ENCODE data around the gene AS3MT.

DNA sequence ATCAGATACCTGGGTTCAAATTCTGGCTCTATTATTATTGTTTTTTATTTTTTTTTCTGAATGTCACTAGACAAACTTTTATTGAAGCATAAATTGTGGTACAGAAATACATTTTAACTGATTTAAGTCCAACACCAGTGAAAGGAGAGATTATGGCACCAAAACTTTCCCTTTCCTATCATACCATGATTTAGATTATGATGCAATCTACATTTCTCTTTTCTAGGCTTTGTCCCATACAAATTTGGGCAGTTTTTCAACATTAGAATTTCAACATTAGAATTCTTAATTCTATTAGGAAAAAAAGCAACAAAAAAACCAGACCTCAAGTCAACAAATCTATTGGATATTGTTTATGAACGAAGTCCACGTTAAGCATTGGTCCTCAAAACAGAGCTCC is 11.0 kb downstream of the AS3MT start:
- TF ChIP-seq CTCF (conservative IDR thresholded peaks at IDR 0.05; ENCODE audit: low read length) (no peak), EZH2phosphoT487 (IDR thresholded peaks at IDR 0.05; ENCODE audit: borderline replicate concordance) (no peak)
